K562 (cell line): ENCODE data around the gene CD4. TPM values are rescaled to one million over a fixed set of nuclear protein-coding genes. Genes with fewer than 3 reads are reported as not detected.

Source experiments
- BRCA1 ChIP-seq, 2 experiments: fragments of 450-650 bp in 1 of 2; sonication (generic) in 1 of 2; formaldehyde crosslinking in 1 of 2; IDR thresholded peaks; 2 replicates each; pipeline versions ENCODE4 v1.5.0 to v1.6.1; 2017 to 2020; ENCODE audit warnings: mild to moderate bottlenecking in 1 of 2, missing genetic modification reagents in 1 of 2
- CC2D1A ChIP-seq: fragments of 450-650 bp; IDR thresholded peaks from 2 replicates; pipeline ENCODE4 v1.6.1; 2017; ENCODE audit warnings: mild to moderate bottlenecking
- CTBP1 ChIP-seq: fragments of 450-650 bp; IDR thresholded peaks from 2 replicates; pipeline ENCODE4 v1.6.1; 2016; ENCODE audit warnings: borderline replicate concordance
- CTCF ChIP-seq, 3 experiments: IDR thresholded peaks in 2 of 3; conservative IDR thresholded peaks in 1 of 3; 2 replicates each; pipeline ENCODE4 v1.5.1; 2011 to 2012; ENCODE audit warnings: low read length in 3 of 3, mild to moderate bottlenecking in 3 of 3, control low read depth in 2 of 3, improper control_type of control experiment in 1 of 3, inconsistent platforms in 1 of 3, low read depth in 1 of 3, mixed read lengths in 1 of 3, moderate library complexity in 1 of 3; ENCODE audit not compliant: insufficient read depth in 2 of 3
- EP300 ChIP-seq: IDR thresholded peaks from 2 replicates; pipeline ENCODE4 v1.6.1; 2012; ENCODE audit warnings: low read length, improper control_type of control experiment
- ETV6 ChIP-seq, 3 experiments: fragments of 150-350 bp in 1 of 3; sonication (generic) in 1 of 3; formaldehyde crosslinking in 1 of 3; IDR thresholded peaks; 2 replicates each; pipeline versions ENCODE4 v1.6.1 to v1.8.0; 2014 to 2022; ENCODE audit warnings: borderline replicate concordance in 2 of 3, low read depth in 2 of 3, antibody characterized with exemption in 1 of 3, low read length in 1 of 3, mild to moderate bottlenecking in 1 of 3, missing genetic modification reagents in 1 of 3
- FOXK1 ChIP-seq: sonication (generic); formaldehyde crosslinking; IDR thresholded peaks from 2 replicates; pipeline ENCODE4 v1.8.0; 2022; ENCODE audit warnings: missing genetic modification reagents, mild to moderate bottlenecking, borderline replicate concordance
- FOXP1 ChIP-seq: sonication (generic); formaldehyde crosslinking; IDR thresholded peaks from 2 replicates; pipeline ENCODE4 v1.8.0; 2022; ENCODE audit warnings: mild to moderate bottlenecking, missing genetic modification reagents
- FUS ChIP-seq: fragments of 200-400 bp; formaldehyde crosslinking; optimal IDR thresholded peaks from 2 replicates; pipeline ENCODE3; 2017; ENCODE audit warnings: low read depth, low read length
- GATAD2B ChIP-seq: fragments of 450-650 bp; IDR thresholded peaks from 2 replicates; pipeline ENCODE4 v1.6.1; 2017; ENCODE audit warnings: mild to moderate bottlenecking, borderline replicate concordance
- HDAC2 ChIP-seq: fragments of 450-650 bp; IDR thresholded peaks from 2 replicates; pipeline ENCODE4 v1.6.1; 2016; ENCODE audit warnings: mild to moderate bottlenecking
- JUND ChIP-seq, 2 experiments: IDR thresholded peaks; 2 replicates in 1 of 2; 3 replicates in 1 of 2; pipeline ENCODE4 v1.6.1; 2011; ENCODE audit warnings: borderline replicate concordance in 2 of 2, low read depth in 2 of 2, low read length in 2 of 2, improper control_type of control experiment in 1 of 2, missing biosample characterization in 1 of 2, missing genetic modification characterization in 1 of 2, missing genetic modification reagents in 1 of 2
- NFXL1 ChIP-seq: fragments of 450-650 bp; formaldehyde crosslinking; IDR thresholded peaks from 2 replicates; pipeline ENCODE4 v1.4.0; 2021; ENCODE audit warnings: mild to moderate bottlenecking
- NR2C1 ChIP-seq, 2 experiments: fragments of 450-650 bp; IDR thresholded peaks; 2 replicates each; pipeline ENCODE4 v1.6.1; 2017; ENCODE audit warnings: mild to moderate bottlenecking in 2 of 2, antibody characterized with exemption in 1 of 2, inconsistent platforms in 1 of 2, missing compliant biosample characterization in 1 of 2, missing genetic modification characterization in 1 of 2
- PHB ChIP-seq: fragments of 250-450 bp; sonication (Bioruptor Pico); IDR thresholded peaks from 2 replicates; pipeline ENCODE4 v1.5.0; 2021
- RBM34 ChIP-seq: fragments of 200-400 bp; formaldehyde crosslinking; IDR thresholded peaks from 2 replicates; pipeline ENCODE4 v1.6.1; 2018; ENCODE audit warnings: low read length, borderline replicate concordance; ENCODE audit not compliant: insufficient read depth
- RNF2 ChIP-seq: sonication (generic); IDR thresholded peaks from 2 replicates; pipeline ENCODE4 v1.6.1; 2016
- SAFB ChIP-seq: fragments of 200-400 bp; formaldehyde crosslinking; IDR thresholded peaks from 2 replicates; pipeline ENCODE4 v1.6.1; 2017; ENCODE audit warnings: low read depth, low read length, borderline replicate concordance
- SMC3 ChIP-seq: conservative IDR thresholded peaks from 2 replicates; pipeline ENCODE4 v1.6.1; 2011; ENCODE audit warnings: low read depth, low read length, improper control_type of control experiment; ENCODE audit not compliant: insufficient read depth
- SRSF9 ChIP-seq: fragments of 200-400 bp; formaldehyde crosslinking; IDR thresholded peaks from 2 replicates; pipeline ENCODE4 v1.6.1; 2017; ENCODE audit warnings: low read depth, low read length, borderline replicate concordance
- STAT5A ChIP-seq: IDR thresholded peaks from 2 replicates; pipeline ENCODE4 v1.6.1; 2012; ENCODE audit warnings: low read length, inconsistent platforms, borderline replicate concordance
- THAP7 ChIP-seq: fragments of 250-450 bp; sonication (Bioruptor Pico); IDR thresholded peaks from 2 replicates; pipeline ENCODE4 v1.5.0; 2021
- ZNF57 ChIP-seq: fragments of 450-650 bp; formaldehyde crosslinking; IDR thresholded peaks from 2 replicates; pipeline ENCODE4 v1.4.0; 2020; ENCODE audit warnings: mild to moderate bottlenecking, moderate library complexity
- ZNF586 ChIP-seq: fragments of 450-650 bp; formaldehyde crosslinking; conservative IDR thresholded peaks from 2 replicates; pipeline ENCODE4 v1.4.0; 2020; ENCODE audit warnings: mild to moderate bottlenecking, moderate library complexity
- polyA plus RNA-seq, 8 experiments: library from polyadenylated mRNA; depleted of rRNA in 4 of 8; stranded (reverse) in 5 of 8; unstranded in 3 of 8; fragments of >200 nt; fragmentation: Nextera tagmentation in 2 of 8; fragmentation: Illumina TruSeq in 1 of 8; extraction: Ambion mirVana in 2 of 8; extraction: Trizol in 1 of 8; gene quantifications; 2 replicates each; pipeline versions ENCODE4 v1.2.1 to v1.2.3, GENCODE V29; 2011 to 2014; ENCODE audit warnings: inconsistent platforms in 1 of 8, missing spikeins in 1 of 8
- total RNA-seq, 7 experiments: library from RNA; depleted of rRNA in 6 of 7; stranded (reverse); fragments of >200 nt in 6 of 7; fragmentation: Illumina TruSeq in 2 of 7; extraction: Trizol in 2 of 7; gene quantifications; 2 replicates each; pipeline versions ENCODE4 v1.2.1 to v1.2.3, GENCODE V29; 2011 to 2021; ENCODE audit warnings: low replicate concordance in 1 of 7
- TF ChIP-seq, protein P1 (sequence below): fragments of 200-800 bp; sonication (Bioruptor generic); IDR thresholded peaks from 2 replicates; pipeline ENCODE4 v1.6.1; 2017; ENCODE audit warnings: missing genetic modification characterization, missing compliant biosample characterization

Gene CD4
- total and polyA plus RNA-seq, 9 of the 15 experiments (the other 6 are each of a cell fraction or from before 2014, with no cell fraction given): 0.06 to 0.27 (median 0.09) TPM; not detected in 5

DNA sequence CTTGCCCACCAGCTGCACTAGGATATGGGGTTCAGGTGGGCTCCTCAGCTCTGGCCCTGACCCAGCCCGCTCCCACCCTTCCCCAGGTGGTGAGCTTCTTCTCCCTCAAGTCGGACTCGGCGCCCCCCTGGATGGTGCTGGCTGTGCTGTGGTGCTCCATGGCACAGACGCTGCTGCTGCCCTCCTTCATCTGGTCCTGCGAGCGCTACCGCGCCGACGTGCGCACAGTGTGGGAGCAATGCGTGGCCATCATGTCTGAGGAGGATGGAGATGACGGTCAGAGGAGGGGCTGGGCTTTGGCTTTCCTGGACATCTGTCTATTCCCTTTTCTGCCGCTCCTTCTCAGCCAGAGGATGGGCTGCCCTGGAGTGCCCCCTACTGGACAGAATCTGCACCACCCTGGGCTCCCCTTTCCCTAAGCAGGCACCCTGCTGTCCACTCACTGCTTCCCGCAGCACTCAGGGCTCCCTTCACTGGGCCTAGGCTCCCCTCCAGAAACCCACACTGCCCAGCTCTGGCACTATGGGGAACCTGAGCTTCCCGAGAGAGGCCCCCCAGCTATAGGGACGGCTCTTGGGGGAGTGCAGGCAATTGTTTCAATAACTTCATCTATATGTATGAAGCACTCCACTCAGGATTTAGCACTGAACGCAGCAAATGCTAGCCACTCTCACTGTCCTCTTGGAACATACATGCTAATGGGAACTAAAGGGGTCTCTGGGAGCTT, 36.2 kb downstream of the CD4 start (continued):
- no peak for TF ChIP-seq HDAC2
- TF ChIP-seq CTCF (IDR thresholded peaks at IDR 0.05 in 2 of 3, conservative IDR thresholded peaks at IDR 0.05 in 1 of 3; ENCODE audit: insufficient read depth in 2 of 3, low read depth in 1 of 3, low read length in 3 of 3): peak; percentile 89 to 91 (median 90)
- TF ChIP-seq GATAD2B: no peak
- no peak for TF ChIP-seq ETV6 (IDR thresholded peaks at IDR 0.05; ENCODE audit: borderline replicate concordance in 1 of 2, low read depth in 2 of 2, low read length in 1 of 2)
- TF ChIP-seq ETV6 (CRISPR knock-in tag; IDR thresholded peaks at IDR 0.05; ENCODE audit: borderline replicate concordance): no peak
- no peak for TF ChIP-seq NR2C1 (IDR thresholded peaks at IDR 0.05)
- no peak for TF ChIP-seq NR2C1 (tag; IDR thresholded peaks at IDR 0.05)
- peak; percentile 84 for TF ChIP-seq CTBP1
- TF ChIP-seq NFXL1 (CRISPR knock-in tag): no peak
- no peak for TF ChIP-seq THAP7 (CRISPR knock-in tag)
- peak; percentile 30; the same call in 1 of the 2 replicates for TF ChIP-seq JUND (IDR thresholded peaks at IDR 0.05; ENCODE audit: borderline replicate concordance, low read depth, low read length)
- no peak; the same call in 2 of the 3 replicates for TF ChIP-seq JUND (tag; IDR thresholded peaks at IDR 0.05; ENCODE audit: borderline replicate concordance, low read depth, low read length)
- no peak for TF ChIP-seq FUS
- TF ChIP-seq PHB: no peak
- TF ChIP-seq ZNF57 (CRISPR knock-in tag): no peak
- no peak for TF ChIP-seq BRCA1 (IDR thresholded peaks at IDR 0.05)
- no peak for TF ChIP-seq BRCA1 (CRISPR knock-in tag; IDR thresholded peaks at IDR 0.05)
- no peak for TF ChIP-seq RBM34
- no peak for TF ChIP-seq ZNF586 (CRISPR knock-in tag)
- no peak for TF ChIP-seq STAT5A
- TF ChIP-seq, protein P1, sequence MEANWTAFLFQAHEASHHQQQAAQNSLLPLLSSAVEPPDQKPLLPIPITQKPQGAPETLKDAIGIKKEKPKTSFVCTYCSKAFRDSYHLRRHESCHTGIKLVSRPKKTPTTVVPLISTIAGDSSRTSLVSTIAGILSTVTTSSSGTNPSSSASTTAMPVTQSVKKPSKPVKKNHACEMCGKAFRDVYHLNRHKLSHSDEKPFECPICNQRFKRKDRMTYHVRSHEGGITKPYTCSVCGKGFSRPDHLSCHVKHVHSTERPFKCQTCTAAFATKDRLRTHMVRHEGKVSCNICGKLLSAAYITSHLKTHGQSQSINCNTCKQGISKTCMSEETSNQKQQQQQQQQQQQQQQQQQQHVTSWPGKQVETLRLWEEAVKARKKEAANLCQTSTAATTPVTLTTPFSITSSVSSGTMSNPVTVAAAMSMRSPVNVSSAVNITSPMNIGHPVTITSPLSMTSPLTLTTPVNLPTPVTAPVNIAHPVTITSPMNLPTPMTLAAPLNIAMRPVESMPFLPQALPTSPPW (CRISPR knock-in tag): peak; percentile 41; the same call in 1 of the 2 replicates
- TF ChIP-seq RNF2: no peak
- no peak for TF ChIP-seq SRSF9
- no peak for TF ChIP-seq FOXP1 (CRISPR knock-in tag)
- peak; percentile 62; the same call in 1 of the 2 replicates for TF ChIP-seq CC2D1A
- no peak; the same call in 1 of the 2 replicates for TF ChIP-seq EP300
- no peak for TF ChIP-seq FOXK1 (CRISPR knock-in tag)
- TF ChIP-seq SMC3: peak; percentile 73
- TF ChIP-seq SAFB: no peak
